H9 (cell line): Measurements from ENCODE around the gene MAPK12. TPM values are rescaled to one million over a fixed set of nuclear protein-coding genes. Genes with fewer than 3 reads are reported as not detected.
A peak's percentile ranks its signal among the peaks of the same experiment; 100 is the strongest.

Source experiments
- DNase-seq: peaks from one replicate; pipeline ENCODE4 v3.0.0-alpha.2; 2017
- H2AFZ ChIP-seq: one replicate; pipeline ENCODE4 v1.6.1; 2013; ENCODE audit warnings: mild to moderate bottlenecking, low read length, control low read depth, moderate library complexity
- H2AK5ac ChIP-seq: 2 replicates; pipeline ENCODE4 v1.6.1; 2013; ENCODE audit warnings: low read length, control low read depth, mixed read lengths; ENCODE audit not compliant: insufficient read length
- H2BK120ac ChIP-seq: one replicate; pipeline ENCODE4 v1.6.1; 2013; ENCODE audit warnings: low read depth, mild to moderate bottlenecking, low read length, control low read depth, inconsistent platforms; ENCODE audit not compliant: poor library complexity, severe bottlenecking
- H2BK12ac ChIP-seq: 2 replicates; pipeline ENCODE4 v1.6.1; 2013; ENCODE audit warnings: low read length, control low read depth, mixed read lengths, low read depth; ENCODE audit not compliant: insufficient read length
- H2BK15ac ChIP-seq: 2 replicates; pipeline ENCODE4 v1.6.1; 2013; ENCODE audit warnings: low read depth, low read length, control low read depth
- H2BK20ac ChIP-seq: one replicate; pipeline ENCODE4 v1.6.1; 2013; ENCODE audit warnings: low read depth, mild to moderate bottlenecking, low read length, control low read depth, inconsistent platforms; ENCODE audit not compliant: poor library complexity, severe bottlenecking
- H2BK5ac ChIP-seq: 2 replicates; pipeline ENCODE4 v1.6.1; 2013; ENCODE audit warnings: low read length, control low read depth, mixed read lengths; ENCODE audit not compliant: insufficient read length
- H3K14ac ChIP-seq: 2 replicates; pipeline ENCODE4 v1.6.1; 2013; ENCODE audit warnings: low read length, control low read depth; ENCODE audit not compliant: insufficient read depth
- H3K18ac ChIP-seq: 2 replicates; pipeline ENCODE4 v1.6.1; 2013; ENCODE audit warnings: low read depth, mild to moderate bottlenecking, mixed read lengths, low read length, control low read depth; ENCODE audit not compliant: insufficient read length
- H3K23ac ChIP-seq: 2 replicates; pipeline ENCODE4 v1.6.1; 2013; ENCODE audit warnings: low read length, control low read depth, mixed read lengths, low read depth; ENCODE audit not compliant: insufficient read length
- H3K23me2 ChIP-seq: 2 replicates; pipeline ENCODE4 v1.6.1; 2013; ENCODE audit warnings: low read depth, mild to moderate bottlenecking, mixed read lengths, low read length, control low read depth; ENCODE audit not compliant: insufficient read length, poor library complexity, severe bottlenecking
- H3K27ac ChIP-seq: 2 replicates; pipeline ENCODE4 v1.5.1; 2013; ENCODE audit warnings: low read length, control low read depth, mixed read lengths, low read depth; ENCODE audit not compliant: insufficient read length
- H3K27me3 ChIP-seq: 2 replicates; pipeline ENCODE4 v1.6.1; 2013; ENCODE audit warnings: low read length, control low read depth, inconsistent platforms; ENCODE audit not compliant: insufficient read depth
- H3K4ac ChIP-seq: 2 replicates; pipeline ENCODE4 v1.6.1; 2013; ENCODE audit warnings: low read depth, mild to moderate bottlenecking, control low read depth, inconsistent platforms, low read length, moderate library complexity
- H3K4me1 ChIP-seq: 2 replicates; pipeline ENCODE4 v1.6.1; 2013; ENCODE audit warnings: low read length, control low read depth, inconsistent platforms; ENCODE audit not compliant: insufficient read depth
- H3K4me2 ChIP-seq: 2 replicates; pipeline ENCODE4 v1.6.1; 2013; ENCODE audit warnings: low read length, control low read depth, mixed read lengths; ENCODE audit not compliant: insufficient read length, insufficient read depth
- H3K56ac ChIP-seq: 2 replicates; pipeline ENCODE4 v1.6.1; 2013; ENCODE audit warnings: low read depth, mild to moderate bottlenecking, mixed read lengths, low read length, control low read depth; ENCODE audit not compliant: insufficient read length
- H3K79me1 ChIP-seq: 2 replicates; pipeline ENCODE4 v1.6.1; 2013; ENCODE audit warnings: low read depth, mild to moderate bottlenecking, moderate library complexity, low read length, control low read depth, inconsistent platforms; ENCODE audit not compliant: insufficient read depth, poor library complexity, severe bottlenecking
- H3K79me2 ChIP-seq: 2 replicates; pipeline ENCODE4 v1.6.1; 2013; ENCODE audit warnings: low read length, control low read depth, inconsistent platforms; ENCODE audit not compliant: insufficient read depth
- H3K9ac ChIP-seq: 2 replicates; pipeline ENCODE4 v1.6.1; 2013; ENCODE audit warnings: low read length, control low read depth, mixed read lengths; ENCODE audit not compliant: insufficient read length; ENCODE audit errors: extremely low read depth
- H3K9me3 ChIP-seq: one replicate; pipeline ENCODE4 v1.6.1; 2013; ENCODE audit warnings: low read depth, low read length, inconsistent platforms; ENCODE audit not compliant: control insufficient read depth
- H3T11ph ChIP-seq: one replicate; pipeline ENCODE4 v1.6.1; 2013; ENCODE audit warnings: mild to moderate bottlenecking, low read length, control low read depth, inconsistent platforms
- H4K20me1 ChIP-seq: one replicate; pipeline ENCODE4 v1.6.1; 2013; ENCODE audit not compliant: control insufficient read depth, insufficient read length, insufficient read depth
- H4K5ac ChIP-seq: 2 replicates; pipeline ENCODE4 v1.6.1; 2013; ENCODE audit warnings: low read depth, mild to moderate bottlenecking, mixed read lengths, low read length, control low read depth; ENCODE audit not compliant: insufficient read length
- H4K8ac ChIP-seq: replicated peaks from 2 replicates; pipeline ENCODE4 v1.6.1; 2013; ENCODE audit warnings: low read length, control low read depth, mixed read lengths, low read depth; ENCODE audit not compliant: insufficient read length
- H4K91ac ChIP-seq: 2 replicates; pipeline ENCODE4 v1.6.1; 2013; ENCODE audit warnings: low read depth, mild to moderate bottlenecking, moderate library complexity, mixed read lengths, low read length, control low read depth; ENCODE audit not compliant: insufficient read length
- H3K27ac Mint-ChIP-seq, 3 experiments: 2 replicates in 2 of 3; 3 replicates in 1 of 3; pipeline ENCODE4 v1.8.0; 2020 to 2021; ENCODE audit warnings: mixed read lengths in 3 of 3, mild to moderate bottlenecking in 1 of 3, moderate library complexity in 1 of 3
- H3K27me3 Mint-ChIP-seq: 2 replicates; pipeline ENCODE4 v1.8.0; 2021; ENCODE audit warnings: low read depth, mild to moderate bottlenecking, moderate library complexity, mixed read lengths
- H3K36me3 Mint-ChIP-seq, 3 experiments: 2 replicates in 2 of 3; 3 replicates in 1 of 3; pipeline ENCODE4 v1.8.0; 2020 to 2021; ENCODE audit warnings: low read depth in 3 of 3, mixed read lengths in 3 of 3; ENCODE audit not compliant: insufficient read depth in 1 of 3
- H3K4me1 Mint-ChIP-seq, 2 experiments: 2 replicates each; pipeline ENCODE4 v1.8.0; 2020; ENCODE audit warnings: mixed read lengths in 2 of 2
- H3K4me3 Mint-ChIP-seq, 2 experiments: 2 replicates in 1 of 2; 3 replicates in 1 of 2; pipeline ENCODE4 v1.8.0; 2020 to 2021; ENCODE audit warnings: mild to moderate bottlenecking in 2 of 2, mixed read lengths in 2 of 2, moderate library complexity in 1 of 2
- H3K9me3 Mint-ChIP-seq, 2 experiments: 2 replicates in 1 of 2; 3 replicates in 1 of 2; pipeline ENCODE4 v1.8.0; 2020; ENCODE audit warnings: mild to moderate bottlenecking in 2 of 2, mixed read lengths in 2 of 2, moderate library complexity in 1 of 2
- CTCF ChIP-seq: fragments of 200-600 bp; sonication (generic); conservative IDR thresholded peaks from 3 replicates; pipeline ENCODE4 v1.8.0; 2021; ENCODE audit warnings: antibody characterized with exemption, mild to moderate bottlenecking
- WGBS: extraction: QIAGEN DNeasy Blood & Tissue Kit; methylation state at CpG from one replicate; pipeline ENCODE4 v1.1.7; 2013; ENCODE audit warnings: missing lambda C conversion rate, low lambda C conversion rate, mixed read lengths; ENCODE audit not compliant: insufficient read length; ENCODE audit errors: extremely low coverage; 5-methylcytosine and 5-hydroxymethylcytosine counted together
- total RNA-seq: library from RNA; stranded (reverse); gene quantifications from 2 replicates; pipeline ENCODE4 v1.2.1, GENCODE V29; 2021

Gene MAPK12
- total RNA-seq, 1 experiment from 2014 or later = 31.3 TPM

DNA sequence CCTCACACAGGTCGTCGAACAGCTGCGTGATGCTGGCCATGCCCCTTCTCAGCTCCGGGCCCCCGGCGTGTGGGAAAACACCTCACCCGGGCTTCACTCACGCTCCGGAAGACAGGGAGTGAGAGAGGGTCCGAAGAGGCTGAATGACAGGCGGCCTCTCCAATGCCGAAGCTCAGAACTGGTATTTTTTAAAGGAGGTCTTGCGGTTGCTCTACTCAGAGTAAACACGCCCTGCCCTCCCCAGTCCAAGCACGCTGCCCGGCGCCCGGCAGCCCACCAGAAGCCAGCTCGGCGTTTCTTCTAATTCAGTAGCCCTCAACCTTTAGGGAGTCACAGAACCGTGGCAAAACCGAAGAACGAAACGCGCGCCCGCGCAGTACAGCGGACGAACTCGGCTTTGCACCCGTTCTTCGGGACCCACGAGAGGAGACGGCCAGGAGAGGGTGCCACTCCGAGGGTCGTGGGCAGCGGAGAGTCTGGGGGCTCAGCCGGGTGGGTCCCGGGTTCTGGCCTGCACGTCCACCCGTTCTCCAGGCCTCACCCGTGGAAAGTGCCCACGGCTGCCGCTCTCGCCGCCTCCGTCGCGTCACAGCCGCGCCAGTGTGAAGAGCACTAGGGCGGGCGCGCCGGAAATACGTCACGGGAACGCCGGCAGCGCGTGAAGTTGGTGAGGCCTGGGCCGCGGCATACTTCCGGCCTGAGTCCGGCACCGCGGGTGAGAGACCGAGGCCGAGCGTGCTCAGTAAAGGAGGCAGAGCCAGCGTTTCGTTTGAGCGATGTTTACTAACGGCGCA, 16.9 kb downstream of the MAPK12 start, which contains the start of gene TUBGCP6:
TSS of gene TUBGCP6 (minus strand) at position 604 of the 794 bp plus-strand sequence. CDS start at position 40, 564 bp downstream.
- Histone ChIP-seq H3K27ac (no peak within 1 kb of the TSS), H3K18ac (peak within 1 kb of the TSS; percentile 84), H3K23ac (no peak within 1 kb of the TSS), H3K79me1 (no peaks in the 10 kb centered on the region), H2AK5ac (no peak within 1 kb of the TSS), H2BK20ac (no peak within 1 kb of the TSS), H3K79me2 (peaks cover 6% of the 10 kb centered on the region; the same call in 1 of the 2 replicates), H3K23me2 (peaks cover 20% of the 10 kb centered on the region), H2BK15ac (no peak within 1 kb of the TSS), H2BK12ac (no peak within 1 kb of the TSS), H3K14ac (peak within 1 kb of the TSS; percentile 96), H3K56ac (no peak within 1 kb of the TSS), H3K4ac (no peak within 1 kb of the TSS; the same call in 1 of the 2 replicates), H2BK5ac (no peak within 1 kb of the TSS), H4K8ac (no peak within 1 kb of the TSS), H4K91ac (no peak within 1 kb of the TSS), H3K4me2 (peak within 1 kb of the TSS; percentile 92), H3K4me1 (no peaks in the 10 kb centered on the region), H3K9me3 (no peaks in the 10 kb centered on the region), H4K5ac (no peak within 1 kb of the TSS), H3K27me3 (no peaks in the 10 kb centered on the region), H4K20me1 (no peaks in the 10 kb centered on the region), H3K9ac (peak within 1 kb of the TSS; percentile 84), H3T11ph (no peak within 1 kb of the TSS), H2AFZ (no peak within 1 kb of the TSS), H2BK120ac (no peak within 1 kb of the TSS)
- WGBS = no CpG with 5 or more reads among the region's 76 CpGs
- peak; percentile 92 for DNase-seq
- Mint-ChIP-seq H3K27ac (peak within 1 kb of the TSS; percentile 98 to 99 (median 99)), H3K9me3 (no peaks in the 10 kb centered on the region), H3K36me3 (peaks cover 2 to 25% (median 12%) of the 10 kb centered on the region in 3 experiments; a peak in 6 of 7 replicates), H3K4me1 (peaks cover 22 to 35% of the 10 kb centered on the region in 2 experiments), H3K4me3 (peak within 1 kb of the TSS; percentile 96 to 98), H3K27me3 (no peaks in the 10 kb centered on the region; the same call in 1 of the 2 replicates)
- peak; percentile 38 for TF ChIP-seq CTCF
